GM19043 (cell line): ENCODE measurements around the gene KCNS1.

Source experiments
- ATAC-seq: cut with Tn5 transposase; IDR thresholded peaks from one replicate; pipeline ENCODE4 v1.9.1; 2021; ENCODE audit warnings: low read depth; ENCODE audit not compliant: unreplicated experiment

KCNS1 gene

GRCh38 chr20:45053430-45054351, 47.2 kb downstream of the KCNS1 start:
- no peak for ATAC-seq

- ATAC-seq, result no peak
Measured at GRCh38 chr20:45052698-45053429, 48.1 kb downstream of the KCNS1 start.

GRCh38 chr20:45051204-45052060, 49.5 kb downstream of the KCNS1 start:
- no peak for ATAC-seq

- no peak for ATAC-seq
Measured at GRCh38 chr20:45049904-45050471, 50.9 kb downstream of the KCNS1 start.

GRCh38 chr20:45049438-45049837, 51.5 kb downstream of the KCNS1 start:
- ATAC-seq, result no peak

- no peak for ATAC-seq
Measured at GRCh38 chr20:45047581-45048119, 53.3 kb downstream of the KCNS1 start.

- no peak for ATAC-seq
Measured at GRCh38 chr20:45044601-45045000, 56.3 kb downstream of the KCNS1 start.

GRCh38 chr20:45044084-45044573, 56.8 kb downstream of the KCNS1 start:
- no peak for ATAC-seq

- no peak for ATAC-seq
Measured at GRCh38 chr20:45042978-45043377, 57.9 kb downstream of the KCNS1 start.
